SIG-M5 treated with dmso at 0.1 percent for 504 hours (cell line): ENCODE data around the gene POMC.
"Not testable (repeated sequence)": the region's sequence is repeated elsewhere in the genome, so short reads cannot be mapped to it uniquely, and the experiment has no call there.

ENCODE experiments used
- DNase-seq: peaks from one replicate; lab custom pipeline; 2025; ENCODE audit not compliant: unreplicated experiment; lab: John Stamatoyannopoulos, UW

Gene POMC

DNA sequence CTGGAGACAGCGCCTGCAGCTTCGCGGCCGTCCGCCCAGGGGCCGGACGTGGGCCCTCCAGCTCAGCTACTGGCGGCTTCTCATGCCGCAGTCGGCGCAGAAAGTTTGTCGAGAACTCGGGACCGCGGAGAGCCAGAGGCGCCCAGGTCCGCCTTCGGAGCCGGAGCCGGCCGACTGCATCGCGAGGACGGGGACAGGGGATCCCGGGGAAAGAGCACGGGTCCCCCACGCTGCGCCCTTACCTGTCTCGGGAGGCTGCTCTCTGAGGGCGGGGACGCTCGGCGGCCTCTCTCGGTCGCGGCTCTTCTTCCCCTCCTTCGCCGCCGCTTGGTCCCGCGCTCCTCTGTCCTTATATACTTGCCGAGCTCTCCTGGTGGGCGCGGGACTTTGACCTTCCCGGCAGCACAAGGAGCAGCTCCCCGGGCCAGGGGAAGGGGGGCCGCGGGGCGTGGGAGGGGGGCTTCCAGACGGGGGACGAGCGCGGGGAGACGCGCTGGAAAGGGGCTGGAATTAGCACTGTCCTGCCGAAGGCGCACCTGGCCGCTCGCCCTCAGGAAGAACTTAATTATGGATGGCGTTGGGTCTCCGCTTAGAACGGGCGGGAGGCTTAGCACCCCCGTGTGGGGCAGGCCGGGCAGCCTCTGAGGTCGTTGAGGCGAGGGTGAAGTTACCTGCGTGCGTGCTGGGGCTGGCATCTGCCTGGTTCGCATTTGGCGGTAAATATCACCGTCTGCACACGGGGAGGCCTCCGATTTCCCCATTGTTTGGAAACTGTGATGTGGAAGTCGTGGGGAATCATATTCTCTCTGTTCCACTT, at the start of gene POMC:
Gene POMC, minus strand, starts transcription at position 325 of the 817 bp plus-strand sequence. CDS start 3,808 bp downstream, outside the sequence.
- no peak for DNase-seq

DNA sequence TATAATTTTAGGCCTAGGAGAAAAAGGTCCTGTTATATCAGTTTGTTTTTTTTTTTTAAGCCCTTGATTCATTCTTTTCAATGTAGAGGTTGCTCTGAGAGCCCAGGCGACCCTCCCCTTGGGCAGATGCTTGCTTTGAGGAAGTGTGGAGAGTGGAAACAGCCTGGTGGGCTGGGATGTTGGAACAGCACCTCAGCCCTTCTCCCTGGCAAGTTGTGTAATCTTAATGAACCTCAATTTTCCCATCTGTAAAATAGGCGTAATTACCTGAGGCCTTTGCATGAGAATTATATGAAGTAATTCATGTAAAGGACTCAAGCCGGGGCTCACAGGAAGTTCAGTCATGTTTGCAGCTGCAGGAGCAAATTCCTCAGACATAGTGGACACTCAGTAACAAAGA, 49.7 kb upstream of the POMC start:
- no peak for DNase-seq

DNA sequence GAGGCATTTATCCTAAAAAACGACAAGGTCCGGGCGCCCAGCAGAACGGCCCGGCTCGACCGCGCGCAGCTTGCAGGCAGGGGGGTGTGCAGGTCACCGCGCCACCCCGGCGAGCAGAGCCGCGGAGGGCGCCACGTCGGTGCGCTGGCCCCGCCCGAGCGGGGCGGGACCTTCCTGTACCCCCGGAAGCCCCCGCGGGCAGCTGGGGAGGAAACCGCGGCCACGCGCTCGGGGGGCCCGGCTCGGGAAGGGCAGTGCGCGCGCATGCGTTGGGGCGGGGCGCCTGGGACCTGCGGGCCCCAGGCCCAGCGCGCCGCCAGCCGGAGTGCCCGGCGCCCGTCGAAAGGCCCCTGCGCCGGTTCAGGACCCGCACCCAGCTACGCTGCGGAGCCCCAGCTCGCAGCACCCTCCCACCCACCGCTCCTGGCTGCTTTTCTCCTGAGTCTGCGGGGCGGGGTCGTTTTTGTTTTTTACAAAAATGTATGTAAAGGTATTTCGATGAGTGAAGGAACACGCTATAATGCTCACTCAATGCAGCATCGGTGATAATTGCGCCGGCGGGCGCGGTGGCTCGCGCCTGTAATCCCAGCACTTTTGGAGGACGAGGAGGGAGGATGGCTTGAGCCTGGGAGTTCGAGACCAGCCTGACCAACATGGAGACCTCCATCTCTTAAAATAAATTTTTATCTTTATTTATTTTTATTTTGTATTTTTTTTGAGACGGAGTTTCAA, 47.7 kb upstream of the POMC start:
- no peak for DNase-seq

DNA sequence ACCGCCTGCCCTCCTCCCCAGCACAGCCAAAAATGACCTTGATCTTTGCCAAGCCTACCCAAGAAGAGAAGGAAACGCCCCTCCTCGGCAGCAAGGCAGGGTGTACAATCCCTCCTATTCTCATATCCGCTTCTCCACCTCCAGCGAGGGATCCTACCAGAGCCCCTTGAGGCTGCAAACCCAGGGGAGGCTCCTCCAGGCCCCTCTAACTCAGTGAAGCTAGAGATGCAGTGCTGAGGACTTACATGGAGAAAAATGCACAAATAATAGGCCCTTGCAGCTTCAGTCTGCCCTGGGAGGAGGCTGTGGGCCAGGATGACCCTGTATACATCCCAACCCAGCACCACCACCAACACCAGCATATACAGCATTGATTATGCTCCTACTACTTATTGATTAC, 46.9 kb upstream of the POMC start:
- no peak for DNase-seq

DNA sequence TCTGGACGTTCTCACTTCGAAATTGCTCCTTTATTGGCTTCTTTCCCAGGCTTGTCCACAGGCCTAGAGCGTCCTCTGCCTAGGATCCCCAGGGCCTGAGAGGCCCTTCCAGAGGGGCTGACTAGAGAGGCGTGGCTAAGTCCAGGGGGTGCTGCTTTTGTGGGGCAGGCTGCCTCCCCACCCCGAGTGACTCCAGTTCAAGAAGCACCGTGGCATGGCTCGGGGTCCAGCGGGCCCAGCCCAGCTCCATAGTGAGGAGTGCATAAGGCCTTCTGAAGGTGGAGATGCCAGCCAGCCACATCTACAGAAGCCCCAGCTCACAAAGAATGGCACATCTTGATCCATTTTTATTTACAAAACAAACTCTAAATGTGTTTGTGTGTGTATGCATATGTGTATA, 44.8 kb upstream of the POMC start:
- DNase-seq = no peak

DNA sequence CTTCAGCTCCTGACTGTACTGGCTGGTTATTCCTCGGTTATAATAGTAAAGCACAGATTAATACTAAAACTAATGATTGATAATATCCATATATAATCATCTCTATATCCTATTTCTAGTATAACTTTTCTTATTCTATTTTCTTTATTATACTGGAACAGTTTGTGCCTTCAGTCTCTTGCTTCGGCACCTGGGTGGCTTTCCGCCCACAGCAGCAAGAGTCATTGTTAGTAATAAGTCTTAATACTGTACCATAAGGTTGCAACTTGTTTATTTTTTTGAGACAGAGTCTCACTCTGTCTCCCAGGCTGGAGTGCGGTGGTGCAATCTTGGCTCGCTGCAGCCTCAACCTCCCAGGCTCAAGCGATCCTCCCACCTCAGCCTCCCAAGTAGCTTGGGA, 42.5 kb upstream of the POMC start:
- DNase-seq = not testable (repeated sequence)

DNA sequence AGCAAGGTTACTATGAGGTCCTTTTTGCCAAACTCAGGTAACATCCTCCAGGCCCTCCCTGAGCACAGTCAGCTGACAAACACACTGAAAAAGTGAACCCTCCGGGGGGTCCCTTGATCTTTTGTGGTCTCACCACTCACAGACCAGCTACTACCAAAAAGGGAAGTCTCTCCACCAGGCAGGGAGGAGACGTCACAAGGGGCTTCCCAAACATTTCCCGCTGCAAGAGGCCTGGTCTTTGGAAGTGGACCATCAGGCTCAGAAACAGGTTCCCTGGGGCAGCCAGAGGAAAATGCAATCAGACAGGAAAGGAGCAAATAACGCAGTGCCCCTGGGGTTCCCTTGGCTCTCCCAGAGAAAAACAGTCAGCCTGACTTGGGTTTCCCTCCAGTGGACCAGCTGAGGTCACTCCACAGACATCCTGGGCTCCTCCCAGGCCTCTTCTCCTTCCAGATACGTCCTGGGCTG, 38.7 kb upstream of the POMC start:
- peak; percentile 22 for DNase-seq

DNA sequence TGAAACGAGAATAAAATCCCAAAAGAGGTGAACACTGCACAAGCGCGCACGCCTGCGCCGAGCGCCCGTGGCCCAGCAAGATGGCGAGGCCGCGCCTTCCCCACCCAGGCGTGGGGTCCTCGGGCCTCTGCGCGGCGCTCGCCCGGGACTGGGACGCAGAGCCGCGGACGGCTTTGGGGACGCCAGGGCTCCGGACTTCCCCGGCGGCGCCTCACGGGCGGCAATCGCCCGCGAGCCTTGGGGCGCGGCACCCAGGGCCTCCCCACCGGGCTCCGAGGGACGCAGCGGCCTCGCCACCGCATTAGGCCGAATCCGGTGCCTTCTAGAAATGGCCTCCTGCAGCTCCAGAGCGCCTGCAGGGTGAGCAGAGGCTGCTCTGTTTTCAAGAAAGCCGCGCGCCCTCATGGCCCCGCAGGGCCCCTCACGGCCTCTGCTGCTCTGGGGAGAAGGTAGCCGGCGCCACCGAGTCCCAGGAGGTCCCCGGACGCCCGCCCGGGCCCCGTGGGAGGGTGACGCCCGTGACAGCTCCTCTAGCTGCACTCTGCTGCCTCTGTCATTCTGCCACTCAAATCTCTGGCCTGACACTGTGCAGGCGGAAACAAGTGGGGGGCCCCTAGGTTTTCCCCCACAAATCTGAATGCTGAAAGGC, 35.9 kb upstream of the POMC start:
- no peak for DNase-seq

DNA sequence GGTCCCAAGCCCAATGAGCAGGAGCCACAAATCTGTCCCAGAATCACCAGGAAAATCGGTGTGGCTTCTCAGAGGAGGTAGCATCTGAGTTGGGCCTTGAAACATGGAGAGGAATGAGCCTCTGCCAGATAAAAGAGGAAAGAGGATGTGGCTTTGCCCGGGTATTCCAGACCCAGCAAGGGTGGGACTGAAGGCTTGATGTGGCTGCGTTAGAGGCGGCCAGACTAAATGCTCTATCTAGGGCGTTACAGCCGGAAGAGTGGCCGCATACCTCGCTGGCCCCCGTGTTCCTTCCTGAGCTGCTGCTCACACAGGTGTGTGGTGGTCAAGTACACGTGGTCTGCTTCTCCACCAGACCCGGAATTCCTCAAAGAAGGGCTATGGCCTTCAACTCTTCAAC, 33.9 kb upstream of the POMC start:
- no peak for DNase-seq

DNA sequence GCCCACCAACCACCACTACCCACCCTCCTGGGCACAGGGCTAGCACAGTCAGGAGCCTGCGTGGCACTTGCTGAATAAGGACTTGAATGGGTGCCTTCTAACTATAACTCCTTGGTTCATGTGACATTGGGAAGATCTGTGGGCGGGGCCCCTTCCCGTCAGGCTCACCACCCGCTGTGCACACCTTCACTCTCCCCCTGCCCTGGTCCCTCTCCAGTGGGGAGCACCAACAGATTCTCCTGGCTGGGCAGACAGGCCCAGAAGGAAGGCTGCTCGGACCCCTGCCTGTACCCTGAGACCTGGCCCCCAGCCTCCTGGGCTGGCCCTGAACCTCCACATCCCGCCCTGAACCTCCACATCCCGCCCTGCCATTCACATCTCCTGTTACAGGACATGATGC, 33.4 kb upstream of the POMC start:
- DNase-seq = no peak

DNA sequence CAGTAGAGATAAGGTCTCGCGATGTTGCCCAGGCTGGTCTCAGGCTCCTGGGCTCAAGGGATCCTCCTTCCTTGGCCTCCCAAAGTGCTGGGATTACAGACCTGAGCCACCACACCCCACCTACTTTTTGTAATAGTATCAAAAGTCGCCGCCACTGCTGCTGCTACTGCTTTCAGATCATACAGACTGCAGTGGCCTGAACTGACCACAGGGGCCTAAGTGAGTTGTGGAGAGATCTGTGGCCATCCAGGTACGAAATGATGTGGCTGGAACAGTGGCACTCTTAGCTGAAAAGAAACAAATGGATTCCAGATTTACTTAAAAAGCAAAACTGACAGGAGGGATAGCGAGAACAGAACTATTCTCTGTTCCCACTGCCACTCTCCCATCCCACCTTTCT, 32.9 kb upstream of the POMC start:
- DNase-seq = no peak

DNA sequence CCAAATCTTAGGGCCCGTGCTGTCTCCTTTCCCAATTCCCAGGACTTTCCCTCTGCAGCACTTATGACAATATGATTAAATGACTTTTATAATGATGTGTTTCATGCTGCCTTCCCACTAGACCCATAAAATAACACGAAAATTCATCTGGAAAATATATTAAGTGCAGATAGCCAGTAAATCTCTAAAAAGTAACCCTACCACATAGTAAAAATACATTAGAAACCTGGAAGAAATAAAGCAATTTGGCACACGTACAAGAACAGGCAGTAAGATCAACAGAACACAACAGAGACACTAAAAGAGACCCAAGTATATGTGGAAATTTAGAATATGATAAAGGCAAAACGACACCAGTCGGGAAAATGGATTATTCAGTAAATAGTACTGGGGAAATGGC, 30.2 kb upstream of the POMC start:
- DNase-seq = no peak

DNA sequence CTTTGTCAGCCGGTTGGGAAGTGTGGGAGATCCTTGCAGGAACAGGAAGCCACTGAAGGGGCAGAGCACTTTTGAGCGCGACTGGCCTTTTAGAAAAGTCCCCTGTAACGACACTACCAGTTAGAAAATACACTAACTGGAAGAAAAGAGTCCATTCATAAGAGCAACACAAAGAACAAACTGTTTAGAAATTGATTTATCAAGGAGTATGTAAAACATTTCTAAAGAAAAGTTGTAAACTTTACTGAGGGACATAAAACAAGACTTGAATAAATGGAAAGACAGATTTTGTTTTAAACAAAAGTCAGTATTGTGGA, 29.8 kb upstream of the POMC start:
- no peak for DNase-seq

DNA sequence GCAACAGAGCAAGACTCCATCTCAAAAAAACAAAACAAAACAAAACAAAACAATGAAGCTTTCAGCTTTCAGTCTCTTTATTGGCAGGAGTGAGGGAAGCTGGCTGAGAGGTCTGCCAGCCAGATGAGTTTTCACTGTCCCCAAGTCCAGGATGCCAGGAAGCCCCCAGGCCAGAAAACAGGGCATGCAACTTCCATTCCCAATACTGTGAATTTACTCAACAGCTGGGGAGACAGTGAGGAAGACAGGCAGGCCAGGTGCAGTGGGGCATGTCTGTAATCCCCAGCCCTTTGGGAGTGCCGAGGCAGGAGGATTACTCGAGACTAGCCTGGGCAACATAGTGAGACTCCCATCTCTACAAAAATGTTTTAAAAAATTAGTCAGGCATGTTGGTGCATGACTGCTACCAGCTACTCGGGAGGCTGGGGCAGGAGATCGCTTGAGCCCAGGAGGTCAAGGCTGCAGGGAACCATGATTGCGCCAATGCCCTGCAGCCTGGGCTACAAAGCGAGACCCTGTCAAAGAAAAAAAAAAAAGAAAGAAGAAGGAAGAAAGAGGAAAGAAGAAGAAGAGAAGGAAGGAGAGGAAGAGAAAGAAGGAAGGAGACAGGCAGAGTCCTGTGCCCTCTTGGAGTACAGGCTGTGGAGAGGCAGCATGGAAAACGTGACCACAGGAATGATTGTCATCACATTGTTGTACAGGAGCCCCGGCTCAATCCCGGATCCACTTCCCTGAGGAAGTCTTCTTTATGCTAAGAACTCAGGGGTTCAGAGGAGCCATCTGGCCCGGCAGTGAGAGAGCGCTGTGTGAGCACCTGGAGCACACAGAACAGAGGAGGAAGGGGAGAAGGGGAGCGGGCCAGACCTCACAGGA, 29.2 kb upstream of the POMC start:
- no peak for DNase-seq

DNA sequence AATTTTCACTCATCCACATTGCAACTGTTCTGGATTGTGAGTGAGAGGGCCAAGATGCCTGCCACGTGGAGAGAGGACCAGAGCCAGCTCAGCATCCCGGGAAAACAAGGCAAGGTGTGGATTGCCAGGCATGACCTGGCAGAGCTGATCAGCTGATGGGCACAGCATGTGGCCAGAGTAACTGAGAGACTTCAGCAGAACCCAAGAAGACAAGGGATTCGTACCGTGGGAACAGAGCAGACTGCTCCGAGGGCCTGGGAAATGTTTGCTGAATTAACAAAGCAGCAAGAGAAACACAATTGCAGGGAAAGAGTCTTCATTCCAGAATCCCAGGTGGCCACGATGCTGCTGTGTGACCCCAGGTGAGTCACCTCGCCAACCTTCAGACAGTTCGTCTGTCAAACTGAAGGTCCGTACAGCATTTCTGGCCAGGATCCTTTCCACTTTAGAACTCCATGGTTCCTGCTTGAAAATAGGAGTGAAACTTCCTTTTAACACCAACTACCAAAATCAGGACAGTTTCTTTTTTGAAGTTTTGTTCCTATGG, 26.3 kb upstream of the POMC start:
- no peak for DNase-seq

DNA sequence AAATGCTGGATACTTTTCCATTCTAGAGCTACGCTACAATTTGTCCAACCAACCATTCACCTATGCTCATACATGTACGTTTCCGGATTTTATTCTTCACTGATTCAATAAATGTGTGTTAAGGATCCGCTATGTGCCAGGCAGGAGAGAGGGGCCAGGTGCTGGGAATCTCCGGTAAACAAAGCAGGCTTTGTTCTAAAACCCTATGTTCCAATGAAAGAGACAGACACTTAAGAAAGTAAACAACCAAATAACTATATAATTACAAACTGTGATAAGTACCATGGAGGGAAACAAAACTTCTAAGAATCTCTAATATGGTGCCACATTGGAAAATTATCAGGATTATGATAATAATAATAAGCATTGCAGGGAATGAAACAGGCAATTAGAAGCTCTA, 22.2 kb upstream of the POMC start:
- no peak for DNase-seq

DNA sequence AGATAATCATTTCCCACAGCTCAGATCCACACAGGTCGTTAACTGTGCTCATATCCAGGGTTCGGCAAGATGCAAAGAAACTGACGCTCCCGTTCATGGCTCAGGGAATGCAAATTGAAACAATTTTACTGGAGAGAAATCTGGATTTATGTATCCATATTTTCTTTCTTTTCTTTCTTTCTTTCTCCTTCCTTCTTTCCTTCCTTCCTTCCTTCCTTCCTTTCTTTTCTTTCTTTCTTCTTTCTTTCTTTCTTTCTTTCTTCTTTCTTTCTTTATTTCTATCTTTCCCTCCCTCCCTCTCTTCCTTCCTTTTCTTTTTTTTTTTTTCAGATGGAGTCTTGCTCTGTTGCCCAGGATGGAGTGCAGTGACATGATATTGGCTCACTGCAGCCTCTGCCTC, 20.0 kb upstream of the POMC start:
- no peak for DNase-seq

DNA sequence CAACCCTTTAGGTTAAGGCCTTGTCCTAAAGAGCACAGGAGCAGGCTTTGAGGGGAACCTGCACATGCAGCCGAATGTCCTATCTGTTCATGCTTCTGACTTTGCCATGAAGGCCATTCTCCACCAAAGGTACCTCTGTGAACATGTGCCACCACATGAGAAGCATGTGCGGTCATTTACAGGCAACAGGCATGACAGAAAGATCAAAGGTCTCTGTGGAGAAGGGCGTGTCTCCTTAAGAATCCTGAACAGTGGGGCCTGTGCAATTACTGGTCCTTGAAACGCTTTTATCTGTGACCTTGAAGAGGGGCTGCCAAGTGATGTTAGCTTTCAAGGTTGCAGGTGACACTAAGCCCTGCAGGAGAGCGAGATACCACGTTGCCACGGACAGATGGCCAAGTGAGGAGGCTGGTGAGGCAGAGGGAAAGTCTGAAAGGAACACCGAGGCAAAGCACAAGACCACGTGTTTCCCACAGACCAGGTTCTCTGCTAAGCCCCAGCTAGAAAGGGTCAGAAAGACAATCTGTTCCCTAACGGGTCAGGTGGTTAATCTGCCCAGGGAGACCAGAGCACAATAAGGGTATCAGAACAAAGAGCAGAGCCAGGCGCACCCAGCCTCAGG, 19.5 kb upstream of the POMC start:
- DNase-seq = no peak

DNA sequence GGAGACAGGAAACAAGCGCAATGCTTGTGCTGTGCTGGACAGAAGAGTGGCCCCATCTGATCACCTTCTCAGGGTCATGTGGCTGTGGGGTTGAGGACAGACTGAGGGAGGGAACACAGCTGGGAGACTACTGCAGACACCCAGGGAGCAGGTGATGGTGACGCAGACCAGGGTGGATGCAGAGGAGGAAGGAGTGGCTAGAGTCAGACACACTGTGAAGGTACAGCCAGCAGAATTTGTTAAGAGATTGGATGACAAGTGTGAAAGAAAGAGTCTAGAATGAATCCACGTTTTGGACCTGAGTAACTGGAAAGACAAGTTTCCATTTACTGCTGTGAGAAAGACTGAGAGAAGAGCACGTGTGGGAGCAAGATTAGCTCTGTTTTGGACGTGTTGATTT, 15.9 kb upstream of the POMC start:
- DNase-seq = peak; percentile 61

DNA sequence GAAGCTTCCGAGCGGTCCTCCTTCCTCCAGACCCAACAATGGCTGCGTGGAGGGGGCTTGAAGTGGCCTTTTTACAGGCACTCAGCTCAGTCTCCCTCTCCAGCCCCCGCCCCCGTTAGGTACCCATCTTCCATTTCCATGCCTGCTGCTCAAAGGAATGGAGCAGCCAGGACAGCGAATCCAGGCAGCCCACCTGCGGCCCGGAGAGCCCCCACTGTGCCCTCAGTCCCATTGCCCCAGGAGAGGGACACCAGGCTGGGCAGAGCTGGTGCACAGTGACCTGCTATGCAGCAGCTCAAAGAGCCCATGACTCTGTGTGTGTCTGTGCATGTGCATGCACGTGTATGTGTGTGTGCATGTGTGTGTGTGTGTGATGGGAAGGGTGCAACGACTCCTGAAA, 10.6 kb upstream of the POMC start:
- no peak for DNase-seq
